ENCODE data around the gene TRRAP. TPM values are rescaled to one million over a fixed set of nuclear protein-coding genes. Genes with fewer than 3 reads are reported as not detected.

TRRAP gene
- total RNA-seq, 5 donors from 2014 or later (not counting 1 experiment from before 2014, with no cell fraction given) = 53.9 to 71.7 (median 65.8) TPM

DNA sequence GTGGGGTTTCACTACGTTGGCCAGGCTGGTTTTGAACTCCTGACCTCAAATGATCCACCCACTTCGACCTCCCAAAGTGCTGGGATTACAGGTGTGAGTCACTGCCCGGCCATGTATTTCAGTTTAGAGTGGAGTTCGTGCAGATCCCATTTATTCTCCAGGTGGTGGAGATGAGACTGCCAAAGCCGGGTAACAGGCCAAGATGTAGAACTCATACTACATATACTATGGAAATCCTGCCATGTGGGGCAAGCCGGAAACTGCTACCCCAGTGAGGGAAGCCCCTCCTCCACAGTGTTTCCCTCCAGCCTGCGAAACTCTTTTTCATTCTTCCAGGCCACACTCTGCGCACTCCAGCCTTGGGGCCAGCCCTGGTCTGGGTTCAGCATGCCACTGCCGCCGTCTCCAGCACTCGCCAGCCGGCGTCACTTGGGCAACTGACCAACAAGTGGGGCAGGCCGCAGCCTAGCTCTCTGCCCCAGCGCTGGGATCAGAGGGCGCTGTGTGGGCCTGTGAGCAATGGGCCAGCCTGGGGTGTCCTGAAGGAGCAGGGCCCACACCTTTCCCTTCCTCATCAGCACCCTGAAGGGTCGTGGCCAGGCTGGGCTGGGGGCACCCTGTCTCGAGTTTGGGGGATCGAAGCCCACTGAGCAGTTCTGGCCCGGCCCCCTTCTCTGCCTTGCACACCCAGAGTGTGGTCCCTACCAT lies 122.0 kb downstream of the TRRAP start:
- no peak overlapping the region for H3K4me3 ChIP-seq (ENCODE audit: control insufficient read depth in 1 of 2, extremely low read depth in 1 of 2, low read length in 1 of 2)
- ATAC-seq (replicated peaks in 1 of 4) (no peak), DNase-seq (peak in 1 of 35 experiments; percentile 3)
- H3K27me3 Mint-ChIP-seq = no peaks in the 10 kb centered on the region
- ChIA-PET CTCF (interaction anchor here in 1 of 2 donors (0.5 kb wide), 1 partner anchor 344 kb away, joined by 7 read pairs; no protein-coding TSS in a partner anchor), POLR2A (no interaction called here)
- WGBS (ENCODE audit: insufficient coverage) = 100% methylated on average over 12 of the region's 20 CpGs
- H3K9me3 Mint-ChIP-seq = no peaks in the 10 kb centered on the region
- H3K4me3 Mint-ChIP-seq = no peak overlapping the region
- H3K36me3 ChIP-seq (ENCODE audit: control insufficient read depth in 2 of 2, extremely low read depth in 1 of 2, insufficient read depth in 1 of 2, low read length in 1 of 2) = peaks cover 24 to 83% of the 10 kb centered on the region in 2 donors
- H3K4me1 ChIP-seq (ENCODE audit: control insufficient read depth in 1 of 2, extremely low read depth in 1 of 2, insufficient read depth in 2 of 2, low read length in 2 of 2) = no peaks in the 10 kb centered on the region
- no peak overlapping the region for H3K27ac ChIP-seq (ENCODE audit: low read length)
- H3K27me3 ChIP-seq (replicated peaks in 1 of 2; ENCODE audit: control insufficient read depth in 2 of 2, extremely low read depth in 1 of 2, insufficient read depth in 2 of 2, low read length in 1 of 2) = no peaks in the 10 kb centered on the region
- peaks cover 50% of the 10 kb centered on the region for H3K36me3 Mint-ChIP-seq
- peaks cover 0 to 13% (median 8%) of the 10 kb centered on the region in 3 donors for H3K4me1 Mint-ChIP-seq
- no peak overlapping the region for H3K27ac Mint-ChIP-seq
- no peaks in the 10 kb centered on the region for H3K9me3 ChIP-seq

- no peak overlapping the region for H3K4me3 Mint-ChIP-seq
- H3K9me3 Mint-ChIP-seq = no peaks in the 10 kb centered on the region
- peaks cover 51% of the 10 kb centered on the region for H3K36me3 Mint-ChIP-seq
- peak in 3 of 35 experiments; percentile 4 to 8 (median 5) for DNase-seq
- Histone ChIP-seq H3K4me3 (ENCODE audit: control insufficient read depth in 1 of 2, extremely low read depth in 1 of 2, low read length in 1 of 2) (no peak overlapping the region), H3K27ac (ENCODE audit: low read length) (no peak overlapping the region), H3K36me3 (ENCODE audit: control insufficient read depth in 2 of 2, extremely low read depth in 1 of 2, insufficient read depth in 1 of 2, low read length in 1 of 2) (peaks cover 25 to 84% of the 10 kb centered on the region in 2 donors), H3K27me3 (replicated peaks in 1 of 2; ENCODE audit: control insufficient read depth in 2 of 2, extremely low read depth in 1 of 2, insufficient read depth in 2 of 2, low read length in 1 of 2) (no peaks in the 10 kb centered on the region), H3K9me3 (no peaks in the 10 kb centered on the region), H3K4me1 (ENCODE audit: control insufficient read depth in 1 of 2, extremely low read depth in 1 of 2, insufficient read depth in 2 of 2, low read length in 2 of 2) (no peaks in the 10 kb centered on the region)
- POLR2A ChIA-PET = no interaction called here
- ATAC-seq (replicated peaks in 1 of 4) = peak in 3 of 4 experiments; percentile 38 to 53 (median 42)
- 61% methylated on average over 6 of the region's 14 CpGs for WGBS (ENCODE audit: insufficient coverage)
- peak overlapping the region; percentile 11 to 22 for H3K27ac Mint-ChIP-seq
- CTCF ChIA-PET = interaction anchor here in 1 of 2 donors (0.5 kb wide), 1 partner anchor 344 kb away, joined by 7 read pairs; no protein-coding TSS in a partner anchor
- H3K27me3 Mint-ChIP-seq = no peaks in the 10 kb centered on the region
- H3K4me1 Mint-ChIP-seq = peaks cover 0 to 8% (median 7%) of the 10 kb centered on the region in 3 donors
Measured at GRCh38 chr7:99000904-99001465, 122.7 kb downstream of the TRRAP start.

DNA sequence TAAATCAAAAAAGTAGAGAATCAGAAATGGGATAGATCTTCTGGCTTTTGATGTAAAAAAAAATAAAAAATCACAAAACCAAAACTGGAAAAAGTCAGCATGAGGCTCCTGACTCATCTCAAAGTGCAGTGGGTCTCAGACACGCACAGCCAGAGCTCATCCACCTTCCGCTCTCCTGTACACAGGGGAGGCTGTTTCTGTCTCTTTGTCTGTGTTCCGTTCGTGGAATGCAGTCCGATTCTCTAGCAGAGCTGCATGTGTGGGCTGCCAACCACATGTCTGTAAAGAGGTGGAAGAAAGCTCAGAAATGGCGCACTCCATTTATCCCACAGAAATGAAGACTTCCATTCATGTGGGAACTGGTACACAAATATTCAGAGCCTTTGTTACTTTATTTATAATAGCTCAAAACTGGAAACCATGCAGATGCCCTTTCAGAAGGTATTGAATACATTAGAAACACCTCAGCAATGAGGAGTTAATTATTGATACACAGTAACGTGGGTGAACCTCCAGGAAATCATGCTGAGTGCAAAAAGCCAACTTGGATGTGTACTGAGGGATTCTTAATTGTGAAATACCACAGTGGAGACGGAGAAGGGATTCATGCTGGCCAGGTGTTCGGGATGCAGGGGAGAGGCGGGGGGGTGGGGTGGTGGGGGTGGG lies 123.3 kb downstream of the TRRAP start:
- Histone ChIP-seq H3K4me1 (ENCODE audit: control insufficient read depth in 1 of 2, extremely low read depth in 1 of 2, insufficient read depth in 2 of 2, low read length in 2 of 2) (no peaks in the 10 kb centered on the region), H3K9me3 (no peaks in the 10 kb centered on the region), H3K36me3 (ENCODE audit: control insufficient read depth in 2 of 2, extremely low read depth in 1 of 2, insufficient read depth in 1 of 2, low read length in 1 of 2) (peaks cover 25 to 84% of the 10 kb centered on the region in 2 donors), H3K4me3 (ENCODE audit: control insufficient read depth in 1 of 2, extremely low read depth in 1 of 2, low read length in 1 of 2) (no peak overlapping the region), H3K27me3 (replicated peaks in 1 of 2; ENCODE audit: control insufficient read depth in 2 of 2, extremely low read depth in 1 of 2, insufficient read depth in 2 of 2, low read length in 1 of 2) (no peaks in the 10 kb centered on the region), H3K27ac (ENCODE audit: low read length) (no peak overlapping the region)
- H3K9me3 Mint-ChIP-seq = no peaks in the 10 kb centered on the region
- H3K27ac Mint-ChIP-seq = peak overlapping the region; percentile 11 to 22
- H3K27me3 Mint-ChIP-seq = no peaks in the 10 kb centered on the region
- peaks cover 52% of the 10 kb centered on the region for H3K36me3 Mint-ChIP-seq
- no peak overlapping the region for H3K4me3 Mint-ChIP-seq
- ChIA-PET POLR2A (no interaction called here), CTCF (interaction anchor here in 1 of 2 donors (0.6 kb wide), 1 partner anchor 120 kb away, joined by 3 read pairs; no protein-coding TSS in a partner anchor)
- peaks cover 0 to 8% (median 5%) of the 10 kb centered on the region in 3 donors for H3K4me1 Mint-ChIP-seq
- ATAC-seq (replicated peaks in 1 of 4) (no peak), DNase-seq (peak in 1 of 35 experiments; percentile 4)
- WGBS (ENCODE audit: insufficient coverage) = 93% methylated on average over 3 of the region's 10 CpGs

GRCh38 chr7:99002148-99002826 lies 124.0 kb downstream of the TRRAP start:
- H3K27me3 ChIP-seq (replicated peaks in 1 of 2; ENCODE audit: control insufficient read depth in 2 of 2, extremely low read depth in 1 of 2, insufficient read depth in 2 of 2, low read length in 1 of 2) = no peaks in the 10 kb centered on the region
- POLR2A ChIA-PET = no interaction called here
- Mint-ChIP-seq H3K9me3 (no peaks in the 10 kb centered on the region), H3K36me3 (peaks cover 56% of the 10 kb centered on the region), H3K27me3 (no peaks in the 10 kb centered on the region), H3K4me1 (peaks cover 0 to 8% (median 5%) of the 10 kb centered on the region in 3 donors), H3K4me3 (no peak overlapping the region), H3K27ac (peak overlapping the region in 1 of 2 donors; percentile 34)
- DNase-seq (no peak), ATAC-seq (replicated peaks in 1 of 4) (no peak)
- over 99% methylated on average over 11 of the region's 12 CpGs for WGBS (ENCODE audit: insufficient coverage)
- no peaks in the 10 kb centered on the region for H3K9me3 ChIP-seq
- H3K4me1 ChIP-seq (ENCODE audit: control insufficient read depth in 1 of 2, extremely low read depth in 1 of 2, insufficient read depth in 2 of 2, low read length in 2 of 2) = no peaks in the 10 kb centered on the region
- CTCF ChIA-PET = interaction anchor here (0.6 kb wide), 2 partner anchors 119 to 901 kb away, joined by 3 to 9 read pairs; no protein-coding TSS in a partner anchor
- peaks cover 25 to 80% of the 10 kb centered on the region in 2 donors for H3K36me3 ChIP-seq (ENCODE audit: control insufficient read depth in 2 of 2, extremely low read depth in 1 of 2, insufficient read depth in 1 of 2, low read length in 1 of 2)
- no peak overlapping the region for H3K4me3 ChIP-seq (ENCODE audit: control insufficient read depth in 1 of 2, extremely low read depth in 1 of 2, low read length in 1 of 2)
- H3K27ac ChIP-seq (ENCODE audit: low read length) = no peak overlapping the region

DNA sequence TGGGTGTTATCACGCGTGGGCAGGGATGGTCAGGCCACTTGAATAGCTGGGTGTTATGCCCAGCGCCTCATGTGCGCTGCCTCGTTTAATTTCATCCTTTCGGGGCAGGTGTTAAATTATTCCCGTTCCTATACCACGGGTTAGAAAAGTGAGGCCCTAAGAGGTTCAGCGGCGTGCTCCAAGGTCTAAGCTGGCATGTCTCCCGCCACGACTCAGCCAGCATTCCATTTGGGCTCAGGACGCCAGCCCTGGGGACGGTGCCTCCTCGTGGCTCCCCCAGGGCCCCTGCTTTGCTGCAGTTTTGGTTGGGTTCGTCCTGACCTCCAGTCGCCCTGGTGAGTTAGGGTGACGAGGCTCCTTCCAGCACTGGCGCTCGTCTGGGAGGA lies 124.5 kb downstream of the TRRAP start:
- POLR2A ChIA-PET = no interaction called here
- Histone ChIP-seq H3K27me3 (replicated peaks in 1 of 2; ENCODE audit: control insufficient read depth in 2 of 2, extremely low read depth in 1 of 2, insufficient read depth in 2 of 2, low read length in 1 of 2) (no peaks in the 10 kb centered on the region), H3K36me3 (ENCODE audit: control insufficient read depth in 2 of 2, extremely low read depth in 1 of 2, insufficient read depth in 1 of 2, low read length in 1 of 2) (peaks cover 25 to 77% of the 10 kb centered on the region in 2 donors), H3K9me3 (no peaks in the 10 kb centered on the region), H3K4me3 (ENCODE audit: control insufficient read depth in 1 of 2, extremely low read depth in 1 of 2, low read length in 1 of 2) (no peak overlapping the region), H3K4me1 (ENCODE audit: control insufficient read depth in 1 of 2, extremely low read depth in 1 of 2, insufficient read depth in 2 of 2, low read length in 2 of 2) (no peaks in the 10 kb centered on the region), H3K27ac (ENCODE audit: low read length) (no peak overlapping the region)
- 98% methylated on average over 20 of the region's 20 CpGs for WGBS (ENCODE audit: insufficient coverage)
- Mint-ChIP-seq H3K27me3 (no peaks in the 10 kb centered on the region), H3K27ac (no peak overlapping the region), H3K4me3 (no peak overlapping the region), H3K4me1 (peaks cover 0 to 8% (median 5%) of the 10 kb centered on the region in 3 donors), H3K36me3 (peaks cover 56% of the 10 kb centered on the region), H3K9me3 (no peaks in the 10 kb centered on the region)
- DNase-seq = no peak
- no peak for ATAC-seq (replicated peaks in 1 of 4)
- CTCF ChIA-PET = interaction anchor here in 1 of 2 donors (0.6 kb wide), 1 partner anchor 902 kb away, joined by 9 read pairs; no protein-coding TSS in a partner anchor

DNA sequence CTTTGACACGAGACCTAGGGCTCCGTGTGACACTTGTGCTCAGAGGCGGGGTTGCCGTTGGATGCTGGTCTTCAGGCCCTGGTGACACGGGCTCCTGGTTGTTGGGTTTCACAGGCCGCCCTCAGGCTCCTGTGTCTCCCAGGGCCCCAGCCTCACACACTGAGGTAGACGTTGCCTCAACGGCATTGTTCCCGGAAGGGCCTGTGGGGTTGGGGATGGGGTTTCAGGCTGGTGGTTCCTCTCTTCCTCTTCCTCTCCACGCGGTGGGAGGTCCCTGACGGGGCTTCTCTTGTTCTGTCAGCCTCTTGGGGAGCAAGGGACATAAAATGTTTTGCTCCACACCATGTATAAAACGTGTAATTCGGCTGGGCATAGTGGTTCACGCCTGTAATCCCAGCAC lies 125.1 kb downstream of the TRRAP start:
- WGBS (ENCODE audit: insufficient coverage) = 98% methylated on average over 6 of the region's 15 CpGs

More for the DNA sequence above, 125.1 kb downstream of the TRRAP start:
- Mint-ChIP-seq H3K4me3 (no peak overlapping the region), H3K9me3 (no peaks in the 10 kb centered on the region), H3K27me3 (no peaks in the 10 kb centered on the region), H3K27ac (no peak overlapping the region), H3K4me1 (peaks cover 0 to 8% (median 5%) of the 10 kb centered on the region in 3 donors), H3K36me3 (peaks cover 60% of the 10 kb centered on the region)
- peaks cover 28 to 79% of the 10 kb centered on the region in 2 donors for H3K36me3 ChIP-seq (ENCODE audit: control insufficient read depth in 2 of 2, extremely low read depth in 1 of 2, insufficient read depth in 1 of 2, low read length in 1 of 2)
- DNase-seq = no peak
- H3K4me3 ChIP-seq (ENCODE audit: control insufficient read depth in 1 of 2, extremely low read depth in 1 of 2, low read length in 1 of 2) = no peak overlapping the region
- H3K9me3 ChIP-seq = no peaks in the 10 kb centered on the region
- no peak for ATAC-seq (replicated peaks in 1 of 4)
- H3K27ac ChIP-seq (ENCODE audit: low read length) = no peak overlapping the region
- ChIA-PET CTCF (no interaction called here), POLR2A (interaction anchor here in 1 of 2 donors (0.6 kb wide), 1 partner anchor 23 kb away, joined by 3 read pairs; no protein-coding TSS in a partner anchor)
- H3K27me3 ChIP-seq (replicated peaks in 1 of 2; ENCODE audit: control insufficient read depth in 2 of 2, extremely low read depth in 1 of 2, insufficient read depth in 2 of 2, low read length in 1 of 2) = no peaks in the 10 kb centered on the region
- no peaks in the 10 kb centered on the region for H3K4me1 ChIP-seq (ENCODE audit: control insufficient read depth in 1 of 2, extremely low read depth in 1 of 2, insufficient read depth in 2 of 2, low read length in 2 of 2)
